ENCODE measurements around the gene C9orf152. TPM values are rescaled to one million over a fixed set of nuclear protein-coding genes. Genes with fewer than 3 reads are reported as not detected.

C9orf152 gene, protein sequence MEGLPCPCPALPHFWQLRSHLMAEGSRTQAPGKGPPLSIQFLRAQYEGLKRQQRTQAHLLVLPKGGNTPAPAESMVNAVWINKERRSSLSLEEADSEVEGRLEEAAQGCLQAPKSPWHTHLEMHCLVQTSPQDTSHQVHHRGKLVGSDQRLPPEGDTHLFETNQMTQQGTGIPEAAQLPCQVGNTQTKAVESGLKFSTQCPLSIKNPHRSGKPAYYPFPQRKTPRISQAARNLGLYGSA
- total RNA-seq (2022) = 1.7 and 1.9 TPM in 2 replicates
- percentile 38 among the genes with signal in this experiment for Bru-seq, nascent RNA
- percentile 33 among the genes with signal in this experiment for BruChase-seq, experiment 1, labeled RNA remaining after a 6-hour chase
- BruChase-seq, experiment 2, labeled RNA remaining after a 2-hour chase = percentile 42 among the genes with signal in this experiment
- long read RNA-seq, partial matches to known transcripts = 0 of 1 reads
- long read RNA-seq, other reads (novel, unspliced or antisense) = 1 of 1 reads

DNA sequence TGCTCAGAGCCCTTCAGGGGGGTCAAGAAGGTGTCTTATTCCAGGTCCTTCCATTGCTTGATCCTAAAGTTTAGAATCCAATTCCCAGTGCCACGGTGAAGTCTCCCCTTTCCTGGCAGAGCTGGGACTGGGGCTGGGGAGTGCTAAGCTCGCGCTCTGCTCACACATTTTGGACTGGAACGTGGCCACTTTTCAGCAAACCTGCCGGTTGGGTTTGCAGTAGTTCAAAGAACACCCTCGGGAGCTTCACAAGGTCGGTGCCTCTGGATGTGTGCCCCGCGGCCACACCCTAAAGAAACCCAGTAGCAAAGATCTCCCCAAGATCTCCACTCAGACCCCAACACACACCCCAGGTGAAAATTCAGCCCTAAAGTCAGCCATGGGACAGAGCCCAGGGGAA lies at the start of gene C9orf152:
C9orf152 (minus strand) TSS at position 129 of the 400 bp plus-strand sequence. CDS start 580 bp downstream, outside the sequence.
- intact Hi-C loops (cut with micrococcal nuclease; ENCODE audit: unreplicated experiment) = no loop called here
- Mint-ChIP-seq H3K4me1 (ENCODE audit: low read depth, unreplicated experiment) (peaks cover 30% of the 10 kb centered on the region), H3K27me3 (ENCODE audit: unreplicated experiment) (no peaks in the 10 kb centered on the region), H3K4me3 (ENCODE audit: low read depth, unreplicated experiment) (peak within 1 kb of the TSS; percentile 44), H3K9me3 (ENCODE audit: low read depth, unreplicated experiment) (peaks cover 3% of the 10 kb centered on the region), H3K27ac (ENCODE audit: unreplicated experiment) (no peak within 1 kb of the TSS), H3K36me3 (ENCODE audit: insufficient read depth, unreplicated experiment) (peaks cover 6% of the 10 kb centered on the region)
- CTCF ChIA-PET = interaction anchor here (0.5 to 1.4 kb wide), 2 partner anchors 25 to 459 kb away, joined by 3 to 6 read pairs; no protein-coding TSS in a partner anchor
- peak; percentile 27 for DNase-seq
- no peak for TF ChIP-seq CTCF (IDR thresholded peaks at IDR 0.05; ENCODE audit: unreplicated experiment)
- BruUV-seq (replicated peaks) = no TSS peak

DNA sequence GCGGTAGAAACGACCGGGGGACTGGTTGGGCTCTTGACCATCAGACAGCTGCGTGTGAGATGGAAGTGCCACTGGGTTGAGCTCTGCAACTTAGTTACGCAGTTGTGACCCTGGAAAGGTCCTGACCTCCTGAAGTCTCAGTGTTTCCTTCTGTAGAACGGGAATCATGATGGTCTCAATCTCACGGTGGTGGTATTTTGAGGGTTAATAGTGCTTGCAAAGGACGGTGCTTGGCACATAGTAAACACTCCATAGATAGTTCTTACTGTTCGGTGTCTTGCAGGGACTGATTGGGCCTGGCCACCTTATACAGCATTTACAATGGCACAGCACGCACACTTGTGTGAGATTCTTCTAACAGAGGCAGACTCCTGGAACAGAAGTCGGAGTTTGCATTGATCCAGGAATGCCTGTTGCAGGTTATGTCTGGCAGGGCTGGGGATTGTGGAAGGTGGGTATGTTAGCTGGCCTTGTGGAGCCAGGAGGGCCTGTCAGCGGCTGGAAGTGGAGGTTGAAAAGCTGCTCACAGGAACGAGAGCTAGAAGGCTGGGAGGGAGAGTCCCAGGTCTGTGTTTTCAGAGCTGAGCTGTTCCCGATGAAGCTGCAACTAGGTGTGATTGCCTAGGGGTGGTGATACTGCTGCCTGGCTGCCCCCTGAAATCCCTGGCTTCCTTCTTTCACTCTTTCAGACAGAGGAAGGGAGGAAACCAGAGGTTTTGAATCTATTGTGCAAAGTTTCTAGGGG lies 49.3 kb upstream of the C9orf152 start:
- Mint-ChIP-seq H3K36me3 (ENCODE audit: insufficient read depth, unreplicated experiment) (peaks cover 28% of the 10 kb centered on the region), H3K9me3 (ENCODE audit: low read depth, unreplicated experiment) (no peaks in the 10 kb centered on the region)
- intact Hi-C loops (cut with micrococcal nuclease; ENCODE audit: unreplicated experiment) = loop anchor here (10.0 kb wide), 1 partner anchor 168 kb away; no protein-coding TSS in a partner anchor

GRCh38 chr9:110256380-110257096 lies 48.6 kb upstream of the C9orf152 start, which contains the start of gene TXN:
Gene TXN (minus strand): TSS chr9:110256507. CDS start chr9:110256435, 72 bp downstream.
- BruUV-seq (replicated peaks) = no TSS peak
- peaks cover 32% of the 10 kb centered on the region for H3K36me3 Mint-ChIP-seq (ENCODE audit: insufficient read depth, unreplicated experiment)
- peak; percentile 89 for DNase-seq
- peak within 1 kb of the TSS; percentile 96 for H3K4me3 Mint-ChIP-seq (ENCODE audit: low read depth, unreplicated experiment)
- intact Hi-C loops (cut with micrococcal nuclease; ENCODE audit: unreplicated experiment) = loop anchor here (10.0 kb wide), 1 partner anchor 168 kb away; no protein-coding TSS in a partner anchor
- peak within 1 kb of the TSS; percentile 99 for H3K27ac Mint-ChIP-seq (ENCODE audit: unreplicated experiment)
- H3K9me3 Mint-ChIP-seq (ENCODE audit: low read depth, unreplicated experiment) = no peaks in the 10 kb centered on the region
- no peaks in the 10 kb centered on the region for H3K27me3 Mint-ChIP-seq (ENCODE audit: unreplicated experiment)
- TF ChIP-seq CTCF (IDR thresholded peaks at IDR 0.05; ENCODE audit: unreplicated experiment) = no peak
- CTCF ChIA-PET = interaction anchor here (0.6 to 1.1 kb wide), 4 partner anchors 27 to 272 kb away, joined by 3 to 5 read pairs (median 4); no protein-coding TSS in a partner anchor
- H3K4me1 Mint-ChIP-seq (ENCODE audit: low read depth, unreplicated experiment) = peaks cover 47% of the 10 kb centered on the region

More for the DNA sequence above, 49.3 kb upstream of the C9orf152 start:
- Mint-ChIP-seq H3K27ac (ENCODE audit: unreplicated experiment) (peak overlapping the region; percentile 99), H3K27me3 (ENCODE audit: unreplicated experiment) (no peaks in the 10 kb centered on the region), H3K4me3 (ENCODE audit: low read depth, unreplicated experiment) (peak overlapping the region; percentile 96), H3K4me1 (ENCODE audit: low read depth, unreplicated experiment) (peaks cover 47% of the 10 kb centered on the region)
- CTCF ChIA-PET = interaction anchor here (0.6 to 1.1 kb wide), 3 partner anchors 27 to 69 kb away, joined by 3 to 4 read pairs (median 4); no protein-coding TSS in a partner anchor
- no peak for TF ChIP-seq CTCF (IDR thresholded peaks at IDR 0.05; ENCODE audit: unreplicated experiment)
- DNase-seq = no peak
- BruUV-seq (replicated peaks) = TSS peak; percentile 82
